MCF 10A (cell line): ENCODE measurements around the gene UPP1. TPM values are rescaled to one million over a fixed set of nuclear protein-coding genes. Genes with fewer than 3 reads are reported as not detected.

Source experiments
- total RNA-seq: library from RNA; stranded (reverse); gene quantifications from 2 replicates; pipeline ENCODE4 v1.2.3, GENCODE V29; 2022

Gene UPP1
- total RNA-seq, 1 experiment from 2014 or later: 602 TPM

Other genes with a start within 250 kb of the UPP1 start
- gene PKD1L1, start 140.8 kb upstream of the UPP1 start, total RNA-seq: 0.25 TPM in 1 of 2 replicates, not detected in the other
- gene HUS1, start 109.7 kb upstream of the UPP1 start, total RNA-seq: 39.9 and 42.8 TPM in 2 replicates
- gene SUN3, start 60.2 kb upstream of the UPP1 start, total RNA-seq: 0.22 TPM in 1 of 2 replicates, not detected in the other
- gene C7orf57, start 53.7 kb upstream of the UPP1 start, total RNA-seq: 0.37 and 0.52 TPM in 2 replicates
- gene ABCA13, start 82.2 kb downstream of the UPP1 start, total RNA-seq: 0.20 and 0.30 TPM in 2 replicates